Measurements from ENCODE around the gene SYNE2.

The SYNE2 gene

DNA sequence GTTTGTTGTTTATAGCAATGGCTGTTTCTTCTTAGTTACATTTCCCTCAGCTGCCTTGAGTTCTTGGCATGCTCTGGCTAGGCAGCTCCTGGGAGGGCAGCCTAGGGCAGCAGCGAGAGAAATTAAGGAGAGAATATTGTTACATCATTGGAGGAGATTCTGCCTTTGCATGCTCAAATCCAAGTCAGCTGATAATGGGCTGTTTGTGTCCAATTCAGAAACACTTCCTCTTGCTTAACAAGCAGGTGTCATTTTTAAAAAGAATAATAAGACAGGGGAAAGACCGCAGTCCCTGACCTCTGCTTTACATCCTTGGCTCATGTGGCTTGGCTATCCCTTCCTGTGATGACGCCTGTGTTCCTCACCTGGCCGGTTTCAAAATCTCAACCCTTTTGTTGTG lies 364.5 kb downstream of the SYNE2 start:
- DNase-seq (ENCODE audit: low spot score), result peak; percentile 29

DNA sequence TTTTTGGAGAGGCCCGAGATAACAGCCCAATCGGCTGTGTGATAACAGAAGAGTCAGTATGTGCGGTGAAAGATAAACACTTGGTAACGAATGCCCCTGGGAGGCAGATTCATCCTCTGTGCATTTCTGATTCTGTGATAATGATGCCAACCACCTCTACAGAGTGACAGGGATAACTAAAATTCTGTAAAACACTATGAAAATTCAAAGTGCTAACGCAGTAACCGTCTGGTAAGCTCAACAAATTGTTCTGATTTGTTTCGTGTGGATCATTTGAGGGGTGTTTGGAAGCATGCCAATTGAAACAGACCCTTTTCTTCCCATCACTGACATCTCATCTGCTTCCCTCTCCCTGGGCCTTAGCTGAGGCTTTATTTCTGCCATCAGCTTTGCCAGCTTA lies 365.0 kb downstream of the SYNE2 start:
- no peak for DNase-seq (ENCODE audit: low spot score)

DNA sequence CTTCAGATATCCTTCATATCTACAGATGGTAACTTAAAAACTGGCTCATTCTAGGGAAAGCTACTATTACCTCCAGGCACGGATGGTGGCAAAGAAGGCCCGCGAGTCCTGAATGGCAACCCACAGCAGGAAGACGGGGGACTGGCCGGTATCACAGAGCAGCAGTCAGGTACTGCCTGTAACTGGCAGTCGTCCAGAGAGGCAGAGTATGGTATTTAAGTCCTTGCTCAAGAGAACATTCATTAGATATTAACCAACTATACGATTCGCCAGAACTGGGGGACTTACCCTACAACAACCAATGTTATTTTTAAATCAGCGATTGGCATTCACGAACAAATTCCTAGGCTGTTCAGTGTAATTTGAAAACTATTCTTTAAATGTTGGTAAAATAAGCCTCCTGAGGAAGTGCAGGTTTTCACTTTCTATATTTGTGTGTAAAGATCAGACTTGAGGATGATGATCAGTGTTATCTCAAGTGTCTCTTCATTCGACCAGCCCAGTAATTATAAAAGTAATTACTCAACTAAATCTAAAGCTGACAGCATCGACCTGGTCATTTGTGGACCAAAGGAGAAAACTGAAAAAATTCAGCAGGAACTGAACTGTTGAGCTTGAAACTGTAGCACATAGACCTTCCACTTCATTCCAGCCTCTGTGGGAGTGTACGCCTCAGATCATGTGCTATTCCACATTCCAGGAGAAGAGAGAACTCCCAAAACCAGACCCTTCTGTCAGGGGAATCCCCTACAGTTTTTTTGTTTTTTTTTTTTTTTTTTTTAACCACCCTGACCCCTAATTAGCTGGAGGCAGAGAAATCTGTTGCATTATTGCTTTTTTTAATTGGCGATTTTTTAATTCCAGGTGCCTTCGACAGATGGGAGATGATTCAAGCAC lies 365.8 kb downstream of the SYNE2 start:
- DNase-seq (ENCODE audit: low spot score), result peak; percentile 53

DNA sequence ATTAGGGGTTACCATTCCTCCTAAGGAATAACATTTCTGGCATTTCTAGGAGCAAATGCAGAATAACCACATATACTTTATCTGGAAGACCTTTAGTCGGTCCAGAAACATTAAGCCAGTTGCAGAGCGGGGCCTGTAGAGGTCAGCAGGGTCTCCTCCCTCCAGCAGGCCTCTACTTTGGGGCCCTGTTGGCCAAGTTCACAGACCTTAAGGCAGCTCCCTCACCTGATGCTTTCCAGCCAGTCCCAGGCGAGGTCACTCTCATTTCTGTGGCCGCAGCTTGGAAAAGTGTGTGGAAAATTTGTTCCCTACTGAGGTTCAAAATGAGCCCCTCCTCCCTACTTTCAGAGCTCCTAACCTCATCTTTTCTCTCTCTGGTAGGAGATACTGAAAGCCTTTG lies 367.3 kb downstream of the SYNE2 start:
- DNase-seq (ENCODE audit: low spot score), result no peak

DNA sequence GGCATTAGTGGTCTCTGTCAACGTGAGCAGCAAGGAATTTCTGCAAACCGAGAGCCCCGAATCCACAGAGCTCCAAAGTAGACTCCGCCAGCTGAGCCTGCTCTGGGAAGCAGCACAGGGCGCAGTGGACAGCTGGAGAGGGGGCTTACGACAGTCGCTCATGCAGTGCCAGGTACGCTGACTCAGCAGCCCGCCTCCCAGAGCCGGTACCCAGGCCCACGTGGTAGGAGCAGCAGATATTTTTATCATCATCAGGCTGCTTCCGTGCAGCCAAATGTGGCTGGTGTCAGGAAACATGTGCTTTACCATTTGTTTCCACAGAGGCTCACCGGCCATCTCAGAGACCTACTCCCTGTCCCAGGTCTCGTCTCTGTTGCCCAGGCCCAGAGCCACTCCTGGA lies 367.7 kb downstream of the SYNE2 start:
- peak; percentile 45 for DNase-seq (ENCODE audit: low spot score)

DNA sequence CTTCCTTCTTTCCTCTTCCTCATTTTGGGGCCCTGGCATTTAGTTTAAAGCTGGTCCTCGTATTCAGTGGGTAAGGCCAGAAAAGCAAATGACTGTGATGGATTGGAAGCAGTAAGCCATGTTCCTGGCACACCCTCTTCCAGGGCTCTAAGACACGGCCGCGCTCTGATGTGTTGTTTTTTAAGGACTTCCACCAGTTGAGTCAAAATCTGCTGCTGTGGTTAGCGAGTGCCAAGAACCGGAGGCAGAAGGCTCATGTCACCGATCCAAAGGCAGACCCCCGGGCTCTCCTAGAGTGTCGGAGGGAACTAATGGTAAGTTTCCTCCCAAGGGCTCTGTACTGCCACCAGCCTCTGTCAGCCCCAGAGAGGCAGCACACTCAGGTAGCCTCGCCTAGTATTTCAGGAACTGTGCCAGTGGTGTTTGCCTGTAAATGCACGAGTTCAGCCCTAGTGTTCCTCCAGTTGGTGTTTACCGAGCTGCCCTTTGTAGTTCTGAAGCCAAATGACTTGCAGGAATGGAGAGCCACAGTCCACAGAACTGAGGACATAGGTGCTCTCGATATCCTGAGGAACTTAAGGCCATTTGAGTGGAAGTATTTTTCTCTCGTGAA lies 368.7 kb downstream of the SYNE2 start:
- no peak for DNase-seq (ENCODE audit: low spot score)

DNA sequence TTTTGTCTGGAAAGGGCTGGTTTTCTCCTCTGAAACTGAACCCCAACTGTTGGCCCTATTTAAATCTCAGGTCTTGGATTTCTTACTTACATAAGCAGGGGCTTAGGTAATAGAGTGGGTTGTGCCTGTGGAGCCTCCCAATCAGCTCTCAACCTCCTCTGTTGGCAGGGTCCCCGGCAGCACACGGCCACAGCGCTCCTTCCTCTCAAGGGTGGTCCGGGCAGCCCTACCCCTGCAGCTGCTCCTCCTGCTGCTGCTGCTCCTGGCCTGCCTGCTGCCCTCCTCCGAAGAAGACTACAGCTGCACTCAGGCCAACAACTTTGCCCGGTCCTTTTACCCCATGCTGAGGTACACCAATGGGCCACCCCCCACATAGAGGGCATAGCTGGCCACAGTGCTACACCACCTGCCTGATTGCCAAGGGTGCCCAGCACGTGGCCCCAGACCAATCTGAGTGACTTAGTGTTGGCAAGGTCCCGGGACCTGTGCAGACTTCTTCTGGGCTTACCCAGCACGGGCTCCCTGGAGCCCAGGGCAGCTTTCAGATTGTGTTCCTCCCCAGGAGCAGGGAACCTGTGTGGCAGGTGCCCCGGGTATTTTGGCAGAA lies 372.4 kb downstream of the SYNE2 start:
- DNase-seq (ENCODE audit: low spot score), result no peak

DNA sequence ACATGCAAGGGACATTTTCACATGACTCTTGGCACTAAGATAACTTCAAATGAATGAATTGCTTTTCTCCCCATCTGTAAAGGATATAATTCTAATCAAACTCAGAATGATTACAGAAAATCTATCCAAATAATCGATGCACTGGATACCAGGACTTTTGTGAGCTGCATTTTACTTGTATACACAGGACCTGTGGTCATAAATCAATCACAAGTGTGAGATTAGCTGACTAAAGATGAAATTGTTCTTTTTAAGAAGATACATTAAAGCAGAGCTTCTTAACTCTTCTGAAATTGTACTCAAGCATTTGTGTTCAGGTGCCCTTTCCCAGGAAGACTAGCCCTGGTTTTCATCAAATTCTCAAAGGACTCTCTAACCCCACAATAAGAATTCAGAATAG lies 375.1 kb downstream of the SYNE2 start:
- no peak for DNase-seq (ENCODE audit: low spot score)

DNA sequence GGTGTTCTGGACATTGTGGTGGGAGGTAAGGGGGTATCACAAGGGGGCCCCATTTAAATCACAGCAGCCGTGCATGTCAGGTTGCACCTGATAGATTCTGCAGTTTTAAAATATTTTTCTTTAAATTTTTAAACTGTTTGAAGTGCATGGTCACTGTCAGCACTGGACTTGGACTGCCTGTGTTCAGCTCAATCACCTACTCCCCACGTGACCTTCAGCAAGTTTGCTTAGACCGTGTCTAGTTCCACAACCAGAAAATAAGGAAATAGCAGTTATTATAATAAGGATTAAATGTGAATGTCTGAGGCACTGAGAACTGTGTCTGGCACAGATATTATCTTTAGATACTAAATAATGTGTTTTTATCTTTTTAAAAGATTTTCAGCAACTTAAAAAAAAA lies 376.7 kb downstream of the SYNE2 start:
- DNase-seq (ENCODE audit: low spot score), result no peak

DNA sequence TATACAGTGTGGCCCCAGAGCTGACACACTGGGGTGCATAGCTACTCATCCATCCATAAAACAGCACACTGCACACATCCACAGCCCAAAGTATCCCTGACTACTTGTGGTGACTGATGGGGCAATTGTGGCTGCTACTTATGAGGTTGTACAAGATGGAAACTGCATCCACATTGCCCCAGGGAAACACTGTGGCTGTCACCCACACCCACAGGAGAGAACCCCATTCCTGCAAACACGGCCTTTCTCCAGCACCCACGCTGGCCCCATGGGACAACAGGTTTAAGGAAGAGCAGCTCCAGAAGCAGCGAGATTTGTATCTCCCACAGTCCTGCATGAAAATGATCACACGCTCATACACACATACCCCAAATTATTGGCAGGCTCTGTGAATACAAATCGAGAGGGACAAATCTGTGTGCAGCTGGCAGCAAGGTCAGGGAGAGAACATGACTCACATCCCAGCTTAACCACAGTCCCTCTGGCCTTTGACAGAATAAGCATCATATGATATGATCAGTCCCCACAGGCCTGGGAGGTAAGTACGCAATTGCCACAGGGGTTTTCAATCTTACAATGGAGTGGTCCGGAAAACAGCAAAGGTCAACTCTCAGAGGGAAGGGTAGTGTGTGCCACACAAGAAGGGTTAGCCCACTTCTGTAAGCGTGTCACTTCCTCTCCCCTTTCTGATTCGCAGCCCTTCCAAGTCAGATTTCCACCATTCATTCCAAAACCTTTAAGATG lies 379.5 kb downstream of the SYNE2 start:
- no peak for DNase-seq (ENCODE audit: low spot score)

DNA sequence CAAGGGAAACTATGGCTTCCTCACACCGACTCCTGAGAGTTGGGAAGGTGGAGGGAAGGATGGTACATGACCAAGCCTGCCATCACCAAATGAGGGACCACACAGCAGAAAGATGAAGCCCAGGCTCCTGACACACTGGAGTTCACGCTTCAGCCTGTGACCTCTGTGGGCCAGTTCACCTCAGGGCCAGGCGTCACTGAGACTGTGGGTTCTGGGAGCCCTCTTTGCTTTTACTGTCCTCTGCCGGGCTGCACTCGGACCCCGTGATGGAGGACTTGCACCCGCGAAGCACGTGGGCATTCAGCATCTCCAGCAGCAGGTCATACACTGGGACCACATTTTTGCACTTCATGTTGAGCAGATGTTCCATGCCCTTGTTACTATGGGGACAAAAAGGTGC lies 380.1 kb downstream of the SYNE2 start:
- no peak for DNase-seq (ENCODE audit: low spot score)

DNA sequence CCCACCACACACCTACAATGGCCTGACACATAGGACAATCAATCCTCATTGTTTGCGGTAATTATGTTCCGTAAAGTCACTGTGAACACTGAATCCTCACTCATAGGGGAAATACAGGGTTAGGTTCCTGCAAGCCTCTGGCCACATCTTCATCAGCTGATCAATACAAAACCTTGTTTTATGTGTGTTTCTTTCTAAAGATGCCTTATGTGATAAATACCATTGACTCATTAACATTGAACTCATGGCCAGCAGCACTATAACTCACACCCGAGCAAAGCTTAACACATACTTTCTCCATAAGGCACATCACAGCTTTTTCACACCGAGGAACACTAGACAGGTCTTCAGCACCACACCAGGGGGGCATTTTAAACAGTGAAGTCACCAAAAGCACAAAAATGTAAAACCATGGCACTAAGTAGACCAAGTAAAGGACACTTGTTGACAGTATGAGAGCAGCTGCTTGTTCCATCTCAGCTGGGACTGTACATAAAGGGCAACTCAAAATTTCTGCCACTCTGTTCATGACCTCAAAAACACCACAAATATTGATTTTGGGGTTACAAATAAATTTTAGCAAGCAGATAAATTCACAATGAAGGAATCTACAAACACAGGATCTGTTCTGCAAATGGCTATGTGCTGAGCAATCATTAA lies 380.9 kb downstream of the SYNE2 start:
- DNase-seq (ENCODE audit: low spot score), result no peak

DNA sequence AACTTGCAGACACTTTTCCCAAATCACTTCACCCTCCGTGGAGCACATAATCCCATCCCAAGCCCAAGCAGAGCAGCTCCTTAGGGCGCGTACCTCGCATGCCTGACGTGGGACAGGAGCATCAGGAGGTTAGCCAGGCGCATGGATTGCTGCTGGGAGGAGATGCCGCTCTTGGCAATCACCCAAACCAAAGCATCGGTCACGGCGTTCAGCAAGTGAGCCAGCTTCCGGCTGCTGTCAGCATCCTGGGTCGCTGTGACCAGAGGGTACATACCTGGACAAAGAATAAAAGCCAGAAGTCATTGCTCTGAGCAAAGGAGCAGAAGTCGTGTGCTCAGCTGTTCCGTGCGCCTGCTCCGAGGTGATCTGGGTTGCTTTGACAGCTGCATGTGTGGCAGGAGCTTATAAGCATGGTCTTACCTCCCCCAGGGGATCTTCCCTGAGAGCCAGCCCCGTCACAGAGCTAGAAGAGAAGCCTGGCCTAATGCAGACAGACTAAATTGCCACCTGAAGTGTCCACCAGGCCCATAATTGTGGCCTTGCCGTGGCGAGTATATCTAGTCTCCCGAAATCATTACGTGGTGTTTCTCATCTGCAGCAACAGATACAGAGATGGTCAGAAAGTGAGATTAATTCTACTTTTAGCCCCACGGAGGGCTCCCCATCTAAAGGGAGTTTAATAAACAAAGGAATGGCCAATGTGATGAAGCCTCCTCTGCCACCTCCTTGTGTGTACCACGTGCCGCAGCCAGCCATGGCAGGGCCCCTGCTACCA lies 382.3 kb downstream of the SYNE2 start:
- DNase-seq (ENCODE audit: low spot score), result peak; percentile 46

DNA sequence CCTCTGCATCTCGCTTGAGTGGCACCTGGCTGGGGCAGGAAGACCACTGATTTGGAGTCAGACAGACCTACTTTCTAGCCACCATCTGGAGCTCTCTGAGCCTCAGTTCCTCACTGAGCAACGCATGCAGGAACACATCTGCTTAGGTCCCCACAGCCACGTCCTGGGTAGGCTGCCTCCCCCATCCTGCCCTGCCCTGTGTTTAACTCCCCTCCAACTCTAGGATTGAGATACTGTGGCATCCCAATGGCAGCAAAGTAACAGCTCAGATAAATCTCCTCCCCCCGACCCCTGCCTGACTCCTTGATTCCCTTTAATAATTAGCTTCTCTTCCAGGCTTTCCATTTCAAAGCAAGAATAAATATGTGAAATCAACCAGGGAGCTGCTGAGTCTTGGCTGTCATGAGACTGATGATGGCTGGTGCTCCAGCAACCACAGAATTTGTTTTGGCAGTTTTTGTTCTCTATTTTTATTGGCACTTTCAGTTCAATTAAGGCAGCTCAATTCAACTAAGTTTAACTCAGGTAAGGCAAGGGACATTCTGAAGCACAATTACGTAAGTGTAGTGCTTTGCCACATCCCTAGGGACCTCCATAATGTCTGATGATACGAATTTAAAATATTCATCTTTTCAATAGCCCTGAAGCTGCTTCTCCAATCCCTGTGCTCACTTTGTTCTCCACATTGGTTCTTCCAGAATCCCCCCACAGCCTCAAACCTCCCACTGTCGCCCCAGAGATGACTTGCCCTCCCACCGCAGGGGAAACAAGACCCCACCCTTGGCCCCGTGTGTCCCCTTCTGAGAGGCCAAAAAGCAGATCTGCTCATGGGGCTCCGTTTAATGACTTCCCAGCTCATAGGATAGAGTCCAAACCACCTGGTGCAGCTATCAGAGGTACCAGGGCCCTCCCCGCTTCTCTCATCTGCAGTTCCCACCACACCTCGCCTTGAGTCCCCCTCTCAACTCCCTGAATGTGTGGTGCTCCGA lies 383.1 kb downstream of the SYNE2 start:
- DNase-seq (ENCODE audit: low spot score), result no peak

DNA sequence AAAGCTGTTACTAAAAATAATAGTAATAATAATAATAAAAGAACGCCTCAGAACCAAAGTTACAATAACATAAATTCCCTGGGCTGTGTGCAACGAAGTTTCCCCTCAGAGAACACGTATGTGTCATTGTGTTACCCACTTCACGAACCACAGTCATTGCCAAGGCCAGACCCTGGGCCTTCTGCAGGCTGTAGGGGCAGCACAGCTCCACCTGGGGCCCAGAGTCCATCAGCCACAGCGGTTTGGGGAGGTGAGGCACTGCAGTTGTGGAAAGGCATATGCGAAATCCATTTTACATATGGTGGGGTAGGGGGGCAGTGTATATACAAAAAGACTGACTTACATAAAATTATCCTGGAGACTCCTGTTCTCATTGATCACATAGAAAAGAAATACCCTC lies 385.2 kb downstream of the SYNE2 start:
- DNase-seq (ENCODE audit: low spot score), result no peak

DNA sequence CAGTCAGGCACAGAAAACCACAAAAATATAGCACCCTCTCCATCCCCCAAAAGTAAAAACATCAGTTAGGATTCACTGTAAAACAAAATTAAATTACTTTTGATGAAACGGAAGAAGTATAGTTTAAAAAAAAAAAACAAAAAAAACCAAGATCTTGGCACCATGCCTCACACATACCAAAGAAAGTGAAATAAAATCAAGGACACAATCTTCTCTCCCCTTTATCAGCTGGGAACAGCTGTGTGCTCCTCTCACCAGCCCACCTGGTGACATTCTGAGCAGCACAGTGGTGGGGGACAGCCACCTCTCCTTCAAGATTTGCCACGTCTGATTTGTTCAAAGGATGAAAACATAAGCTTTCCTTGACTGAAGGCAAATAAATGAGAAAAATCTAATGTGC lies 385.8 kb downstream of the SYNE2 start:
- DNase-seq (ENCODE audit: low spot score), result no peak

DNA sequence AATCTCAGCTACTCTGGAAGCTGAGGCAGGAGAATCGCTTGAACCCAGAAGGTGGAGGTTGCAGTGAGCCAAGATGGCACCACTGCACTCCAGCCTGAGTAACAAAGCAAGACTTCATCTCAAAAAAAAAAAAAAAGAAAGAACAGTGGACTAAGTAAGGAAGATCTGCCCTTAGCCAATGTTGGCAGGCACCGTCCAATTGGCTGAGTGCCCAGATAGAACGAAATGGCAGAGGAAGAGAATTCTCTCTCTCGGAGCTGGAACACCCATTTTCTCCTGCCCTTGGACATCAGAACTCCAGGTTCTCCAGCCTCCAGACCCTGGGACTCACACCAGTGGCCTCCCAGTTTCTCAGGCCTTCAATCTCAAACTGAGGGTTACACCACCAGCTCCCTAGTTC lies 391.5 kb downstream of the SYNE2 start:
- DNase-seq (ENCODE audit: low spot score), result peak; percentile 18

DNA sequence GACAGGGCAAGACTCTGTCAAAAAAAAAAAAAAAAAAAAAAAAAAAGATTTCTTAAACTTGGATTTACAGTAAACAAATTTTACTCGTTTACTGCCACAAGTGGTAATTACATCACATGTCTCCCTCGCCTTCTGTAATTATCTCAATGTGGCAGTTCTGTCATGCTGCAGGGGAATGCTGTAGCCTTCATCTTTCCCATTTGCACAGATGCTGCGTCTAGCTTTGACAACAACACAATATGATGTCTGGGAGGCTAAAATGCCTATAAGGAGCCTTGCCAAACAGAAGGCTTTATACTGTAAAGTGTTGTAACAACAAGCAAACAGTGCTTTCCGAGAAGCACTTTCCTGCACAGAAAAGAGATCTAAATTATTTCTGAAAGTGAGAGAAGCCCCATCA lies 392.7 kb downstream of the SYNE2 start:
- no peak for DNase-seq (ENCODE audit: low spot score)

DNA sequence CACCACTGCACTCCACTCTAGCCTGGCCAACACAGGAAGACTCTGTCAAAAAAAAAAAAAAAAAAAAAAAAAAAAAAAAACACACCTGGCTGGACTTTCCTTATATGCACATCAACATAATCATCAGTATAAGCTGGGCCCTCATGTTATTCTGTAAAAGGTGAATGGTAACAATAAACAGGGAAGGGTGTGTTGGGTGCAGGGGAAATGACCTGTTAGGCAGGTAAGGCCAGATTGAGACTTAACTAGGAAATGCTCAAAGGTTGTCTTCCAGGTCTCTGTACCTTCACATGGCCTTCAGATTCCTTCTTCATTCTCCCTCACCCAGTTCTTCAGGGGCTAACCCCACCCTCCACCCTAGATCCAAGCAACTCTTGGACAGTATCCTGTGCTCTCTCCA lies 393.9 kb downstream of the SYNE2 start:
- no peak for DNase-seq (ENCODE audit: low spot score)

DNA sequence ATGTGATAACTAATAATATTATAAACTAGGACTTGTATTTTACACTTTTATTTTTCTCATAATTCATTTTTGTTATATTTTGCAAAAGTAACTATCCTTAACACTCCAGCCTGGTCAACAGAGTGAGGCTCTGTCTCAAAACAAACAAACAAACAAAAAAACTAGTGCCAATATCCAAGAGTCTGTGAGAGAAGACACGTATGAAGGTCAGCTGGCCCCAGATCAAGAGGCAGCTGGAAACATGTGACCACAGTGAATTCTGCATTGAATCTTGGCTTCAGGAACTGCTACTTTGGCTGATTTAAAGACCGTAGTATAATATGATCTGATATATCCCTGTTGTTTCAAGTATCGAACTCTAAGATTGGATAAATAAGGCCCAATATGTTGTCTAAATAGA lies 394.4 kb downstream of the SYNE2 start:
- no peak for DNase-seq (ENCODE audit: low spot score)

All from cerebellar cortex (tissue), 1 donor.